NCI-H2081 (cell line): ENCODE data around the gene PLRG1.
A peak's percentile ranks its signal among the peaks of the same experiment; 100 is the strongest.
"Not testable (repeated sequence)": the region's sequence is repeated elsewhere in the genome, so short reads cannot be mapped to it uniquely, and the experiment has no call there.

ENCODE experiments used
- DNase-seq, 2 experiments: peaks; one replicate each; lab custom pipeline; 2025; lab: John Stamatoyannopoulos, UW

PLRG1 gene

GRCh38 chr4:154549894-154550790, at the start of gene PLRG1:
PLRG1 (minus strand) TSS chr4:154550400; CDS start chr4:154550308, 92 bp downstream.
- DNase-seq, result peak; percentile 91 to 92

- no peak for DNase-seq
Observed at GRCh38 chr4:154597798-154598774, 47.9 kb upstream of the PLRG1 start.

GRCh38 chr4:154597281-154597680, 47.1 kb upstream of the PLRG1 start:
- not testable (repeated sequence) for DNase-seq

GRCh38 chr4:154595807-154596206, 45.6 kb upstream of the PLRG1 start:
- no peak for DNase-seq

GRCh38 chr4:154594343-154594742, 44.1 kb upstream of the PLRG1 start:
- not testable (repeated sequence) for DNase-seq

- DNase-seq, result no peak
Observed at GRCh38 chr4:154593868-154594267, 43.7 kb upstream of the PLRG1 start.

- DNase-seq, result no peak
Observed at GRCh38 chr4:154591890-154592289, 41.7 kb upstream of the PLRG1 start.

- DNase-seq, result no peak
Observed at GRCh38 chr4:154590329-154591006, 40.3 kb upstream of the PLRG1 start, which contains the start of gene FGA. FGA (minus strand) TSS chr4:154590742; CDS start chr4:154590687, 55 bp downstream.

GRCh38 chr4:154589296-154590197, 39.3 kb upstream of the PLRG1 start:
- DNase-seq, result no peak

GRCh38 chr4:154588198-154588597, 38.0 kb upstream of the PLRG1 start:
- no peak for DNase-seq

- DNase-seq, result no peak
Observed at GRCh38 chr4:154586296-154587033, 36.3 kb upstream of the PLRG1 start.

GRCh38 chr4:154585369-154586018, 35.3 kb upstream of the PLRG1 start:
- DNase-seq, result no peak

- DNase-seq, result no peak
Observed at GRCh38 chr4:154584259-154584658, 34.1 kb upstream of the PLRG1 start.

GRCh38 chr4:154583677-154584076, 33.5 kb upstream of the PLRG1 start:
- no peak for DNase-seq

- no peak for DNase-seq
Observed at GRCh38 chr4:154583230-154583629, 33.0 kb upstream of the PLRG1 start.

GRCh38 chr4:154582723-154583122, 32.5 kb upstream of the PLRG1 start:
- no peak for DNase-seq

- DNase-seq, result no peak
Observed at GRCh38 chr4:154579927-154580326, 29.7 kb upstream of the PLRG1 start.

GRCh38 chr4:154578919-154579318, 28.7 kb upstream of the PLRG1 start:
- DNase-seq, result no peak

GRCh38 chr4:154577324-154577723, 27.1 kb upstream of the PLRG1 start:
- DNase-seq, result no peak

- no peak for DNase-seq
Observed at GRCh38 chr4:154574311-154574710, 24.1 kb upstream of the PLRG1 start.
